GM18909 (cell line): Measurements from ENCODE around the gene IFITM10.

Experiments
- ATAC-seq: cut with Tn5 transposase; IDR thresholded peaks from one replicate; pipeline ENCODE4 v1.9.1; 2021; ENCODE audit warnings: mild to moderate bottlenecking; ENCODE audit not compliant: unreplicated experiment, poor library complexity

IFITM10 gene

DNA sequence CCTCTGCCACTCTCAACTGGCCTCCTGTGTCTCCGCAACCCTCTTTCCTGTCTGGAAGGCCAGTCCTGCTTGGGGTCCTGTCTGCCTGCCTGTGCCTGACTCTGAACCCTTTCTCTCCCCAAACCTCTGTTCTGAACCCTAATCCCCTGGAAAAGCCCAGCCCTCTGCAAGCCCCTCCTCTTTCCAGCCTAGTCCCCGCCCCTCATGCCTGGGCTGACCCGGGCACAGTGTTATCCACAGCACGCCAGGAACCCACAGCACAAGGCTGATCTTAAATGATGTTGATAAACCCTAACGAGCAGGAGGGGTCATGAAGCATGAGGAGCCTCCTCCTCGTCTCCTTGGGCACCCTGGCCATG lies at the start of gene IFITM10:
TSS of gene IFITM10 (minus strand) at position 115 of the 359 bp plus-strand sequence. CDS start 153 bp downstream, outside the sequence.
- ATAC-seq = no peak

DNA sequence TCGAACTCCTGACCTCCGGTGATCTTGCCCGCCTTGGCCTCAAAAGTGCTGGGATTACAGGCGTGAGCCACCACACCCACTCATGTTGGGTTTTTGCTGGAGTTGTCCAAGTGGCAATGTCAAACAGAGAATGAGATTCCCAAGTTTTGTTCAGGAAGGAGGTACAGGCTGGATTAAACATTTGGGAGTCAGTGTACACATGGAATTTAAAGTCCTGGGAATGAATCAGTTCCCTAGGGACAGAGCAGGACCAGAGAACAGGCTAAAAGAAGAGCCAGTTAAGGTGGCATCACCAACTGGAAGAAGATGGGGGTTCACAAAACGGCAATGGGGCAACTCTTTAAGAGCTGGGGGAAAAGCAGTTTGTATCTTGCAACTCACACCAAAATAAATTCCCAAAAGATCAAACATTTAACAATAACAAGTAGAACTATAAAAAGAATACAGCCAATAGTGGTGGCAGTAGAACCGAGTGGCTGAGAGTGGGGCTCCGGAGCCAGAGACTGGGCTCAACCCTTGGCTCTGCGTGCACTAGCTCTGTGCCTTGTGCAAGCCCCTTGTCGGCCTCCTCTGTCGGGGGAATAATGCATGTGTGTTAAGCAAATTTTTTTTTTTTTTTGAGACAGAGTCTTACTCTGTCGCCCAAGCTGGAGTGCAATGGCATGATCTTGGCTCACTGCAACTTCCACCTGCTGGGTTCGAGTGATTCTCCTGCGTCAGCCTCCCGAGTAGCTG lies 47.2 kb upstream of the IFITM10 start:
- no peak for ATAC-seq

DNA sequence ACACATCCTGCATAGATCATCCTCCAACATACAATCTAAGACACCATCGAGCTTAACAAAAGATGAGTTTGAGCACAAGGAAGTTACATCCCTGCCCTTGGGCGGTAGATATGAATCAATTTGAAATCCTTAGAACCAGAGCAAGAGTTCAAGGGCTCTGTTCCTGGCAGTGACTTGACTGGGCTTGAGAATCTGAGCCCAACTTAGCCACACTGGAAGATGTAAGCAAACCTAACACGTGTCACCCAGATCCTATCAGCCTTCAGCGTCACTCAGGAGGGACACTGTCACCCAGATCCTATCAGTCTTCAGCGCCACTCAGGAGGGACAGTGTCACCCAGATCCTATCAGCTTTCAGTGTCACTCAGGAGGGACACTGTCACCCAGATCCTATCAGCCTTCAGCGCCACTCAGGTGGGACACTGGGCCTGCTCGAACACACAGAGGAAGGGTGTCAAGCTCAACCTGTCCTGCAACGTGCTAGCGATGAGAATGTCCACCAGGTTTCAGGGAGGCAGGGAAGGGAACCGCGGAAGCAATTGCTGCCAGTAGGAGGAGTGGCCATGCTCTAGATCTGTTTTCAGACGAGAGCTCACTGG lies 46.1 kb upstream of the IFITM10 start:
- no peak for ATAC-seq

DNA sequence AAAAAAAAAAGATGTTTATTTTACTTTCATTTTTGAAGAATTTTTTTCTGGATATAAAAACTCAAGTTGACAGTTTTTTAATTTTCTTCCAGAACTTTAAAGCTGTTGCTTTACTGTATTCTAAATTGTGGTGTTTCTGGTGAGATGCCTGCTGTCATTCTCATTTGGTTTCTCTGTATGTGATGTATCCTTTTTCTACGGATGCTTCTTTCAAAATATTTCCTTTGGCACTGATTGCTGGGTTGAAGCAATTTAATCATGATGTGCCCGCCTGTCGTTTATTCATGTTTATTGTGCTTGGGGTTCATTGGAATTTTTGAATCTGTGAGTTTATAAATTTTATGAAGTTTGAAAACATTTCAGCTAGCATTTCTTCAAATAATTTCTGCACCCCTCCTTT lies 42.7 kb upstream of the IFITM10 start:
- no peak for ATAC-seq

DNA sequence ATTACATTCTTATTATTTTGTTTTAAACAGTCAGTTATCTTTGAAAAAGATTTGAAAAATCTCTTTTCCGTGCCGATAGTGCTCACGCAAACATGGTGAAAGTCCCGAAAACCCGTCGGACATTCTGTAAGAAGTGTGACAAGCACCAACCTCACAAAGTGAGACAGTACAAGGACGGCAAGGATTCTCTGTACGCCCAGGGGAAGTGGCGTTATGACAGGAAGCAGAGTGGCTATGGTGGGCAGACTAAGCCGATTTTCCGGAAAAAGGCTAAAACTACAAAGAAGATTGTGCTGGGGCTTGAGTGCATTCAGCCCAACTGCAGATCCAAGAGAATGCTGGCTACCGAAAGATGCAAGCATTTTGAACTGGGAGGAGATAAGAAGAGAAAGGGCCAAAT lies 42.1 kb upstream of the IFITM10 start:
- no peak for ATAC-seq

DNA sequence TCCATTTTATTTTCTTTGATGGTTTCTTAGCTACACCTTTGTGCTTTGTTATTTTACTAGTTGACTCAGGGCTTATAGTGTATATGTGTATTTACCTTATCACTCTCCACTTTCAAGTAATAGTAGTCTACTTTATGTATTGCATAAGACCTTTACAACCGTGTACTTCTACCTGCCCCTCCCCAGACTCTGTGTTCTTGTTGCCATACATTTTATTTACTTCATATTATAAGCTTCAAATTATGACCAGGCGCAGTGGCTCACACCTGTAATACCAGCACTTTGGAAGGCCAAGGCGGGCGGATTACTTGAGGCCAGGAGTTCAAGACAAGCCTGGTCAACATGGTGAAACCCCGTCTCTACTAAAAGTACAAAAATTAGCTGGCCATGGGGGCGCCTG lies 41.5 kb upstream of the IFITM10 start:
- no peak for ATAC-seq

DNA sequence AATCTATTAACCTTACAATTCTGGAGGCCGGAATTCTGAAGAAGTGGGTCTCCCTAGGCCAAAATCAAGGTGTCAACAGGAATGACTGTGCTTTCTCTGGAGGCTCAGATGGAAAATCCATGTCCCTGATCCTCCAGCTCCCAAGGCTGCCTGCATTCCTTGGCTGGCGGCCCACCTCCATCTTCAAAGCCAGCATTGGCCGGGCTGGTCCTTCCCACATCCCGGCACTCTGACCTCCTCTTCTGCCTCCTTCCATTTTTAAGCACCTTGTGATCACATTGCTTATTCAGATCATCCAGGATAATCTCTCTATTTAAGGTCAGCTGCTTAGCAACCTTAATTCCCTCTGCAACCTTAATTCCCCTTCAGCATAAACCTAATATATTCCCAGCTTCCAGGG lies 36.1 kb upstream of the IFITM10 start:
- ATAC-seq = no peak

DNA sequence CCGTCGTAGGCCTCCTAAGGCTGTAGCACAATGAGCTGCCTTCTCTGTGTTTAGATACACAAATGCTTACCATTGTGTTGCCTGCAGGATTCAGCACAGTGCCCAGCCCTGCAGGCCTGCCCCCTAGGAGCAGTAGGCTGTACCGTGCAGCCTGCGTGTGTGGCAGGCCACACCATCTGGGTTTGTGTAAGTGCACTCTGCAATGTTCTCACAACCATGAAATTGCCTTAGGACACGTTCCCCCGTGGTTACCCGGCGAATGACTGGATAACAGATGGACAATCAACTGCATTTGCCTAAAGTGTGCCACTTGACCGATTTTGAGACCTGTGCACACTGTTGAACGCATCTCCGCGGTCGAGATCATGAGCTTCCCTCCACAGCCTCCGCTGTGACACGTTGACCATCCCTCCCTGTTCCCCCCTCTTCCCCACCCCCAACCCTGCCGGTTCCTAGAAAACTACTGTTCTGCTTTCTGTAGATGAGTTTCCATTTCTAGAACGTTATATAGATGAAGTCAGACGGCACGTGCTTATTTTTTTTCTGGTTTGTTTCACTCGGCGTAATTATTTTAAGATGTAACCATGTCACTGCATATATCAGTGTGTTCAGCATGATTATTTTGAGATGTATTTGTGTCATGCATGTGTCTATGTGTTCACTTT lies 35.5 kb upstream of the IFITM10 start:
- ATAC-seq = no peak

DNA sequence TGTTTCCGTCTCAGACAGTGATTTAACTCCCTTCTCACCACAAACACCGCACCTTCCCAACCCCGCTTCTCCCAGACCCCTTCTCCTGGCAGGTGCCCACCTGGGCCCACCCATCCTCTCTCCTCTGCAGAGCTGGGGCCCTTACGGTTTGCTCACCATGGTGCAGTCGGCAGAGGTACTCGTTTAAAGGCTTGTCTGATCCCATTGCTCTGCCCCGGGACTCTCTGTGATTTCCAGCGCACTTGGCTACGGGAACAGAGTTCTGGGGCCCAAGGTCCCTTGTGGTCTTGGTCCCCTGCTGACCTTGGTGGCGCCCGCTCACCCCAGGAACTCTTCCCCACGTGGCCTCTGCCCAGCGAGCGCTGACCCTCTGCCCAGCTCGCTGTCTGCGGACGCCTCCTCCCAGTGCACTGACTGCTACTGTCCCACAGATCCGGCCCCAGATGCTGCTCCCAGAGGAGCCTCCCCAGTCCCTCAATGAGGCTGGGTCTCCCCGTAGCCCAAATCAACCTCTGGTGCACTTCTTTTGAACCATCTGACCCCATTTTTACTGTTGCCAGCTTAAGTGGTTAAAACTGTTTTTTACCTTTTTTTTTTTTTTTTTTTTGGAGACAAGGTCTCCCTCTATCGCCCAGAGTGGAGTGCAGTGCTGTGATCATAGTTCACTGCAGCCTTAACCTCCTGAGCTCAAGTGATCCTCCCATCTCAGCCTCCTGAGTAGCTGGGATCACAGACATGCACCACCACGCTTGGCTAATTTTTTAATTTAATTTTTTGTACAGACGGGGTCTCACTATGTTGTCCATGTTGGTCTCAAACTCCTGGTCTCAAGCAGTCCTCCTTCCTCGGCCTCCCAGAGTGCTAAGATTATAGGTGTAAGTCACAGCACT lies 34.6 kb upstream of the IFITM10 start:
- no peak for ATAC-seq

DNA sequence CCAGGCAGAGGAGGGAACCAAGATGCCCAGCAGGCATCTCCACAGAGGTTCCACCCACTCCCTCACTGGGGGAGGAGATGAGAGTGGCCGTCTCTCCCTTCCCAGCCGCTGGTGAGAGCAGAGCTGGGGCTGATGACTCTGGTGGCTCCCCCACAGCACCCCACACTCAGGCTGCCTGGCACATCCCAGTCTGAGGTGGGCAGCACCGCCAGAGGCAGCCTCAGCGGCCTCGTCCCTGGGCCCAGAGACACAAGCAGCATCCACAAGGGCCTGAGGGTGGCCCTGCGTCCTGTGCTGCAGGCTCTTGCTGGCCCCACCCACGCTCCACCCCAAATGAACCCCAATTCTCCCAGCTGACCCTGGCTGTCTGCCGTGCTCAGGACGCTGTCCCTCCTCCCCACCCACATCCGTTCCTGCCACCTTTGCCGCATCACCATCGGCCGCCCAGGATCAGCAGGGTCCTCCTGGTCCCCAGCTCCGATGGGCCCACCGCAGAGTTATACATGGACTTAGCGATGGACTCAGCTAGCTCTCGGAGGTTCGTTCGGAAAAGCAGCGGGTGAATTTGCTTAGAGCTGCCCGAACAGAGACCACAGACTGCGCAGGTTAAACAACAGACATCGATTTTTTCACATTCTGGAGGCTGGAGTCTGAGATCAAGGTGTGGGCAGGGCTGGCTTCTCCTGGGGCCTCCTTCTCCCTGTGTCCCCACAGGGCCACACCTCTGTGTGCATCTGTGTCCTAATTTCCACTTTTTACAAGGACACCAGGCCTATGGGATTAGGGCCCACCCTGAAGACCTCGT lies 33.5 kb upstream of the IFITM10 start:
- no peak for ATAC-seq

DNA sequence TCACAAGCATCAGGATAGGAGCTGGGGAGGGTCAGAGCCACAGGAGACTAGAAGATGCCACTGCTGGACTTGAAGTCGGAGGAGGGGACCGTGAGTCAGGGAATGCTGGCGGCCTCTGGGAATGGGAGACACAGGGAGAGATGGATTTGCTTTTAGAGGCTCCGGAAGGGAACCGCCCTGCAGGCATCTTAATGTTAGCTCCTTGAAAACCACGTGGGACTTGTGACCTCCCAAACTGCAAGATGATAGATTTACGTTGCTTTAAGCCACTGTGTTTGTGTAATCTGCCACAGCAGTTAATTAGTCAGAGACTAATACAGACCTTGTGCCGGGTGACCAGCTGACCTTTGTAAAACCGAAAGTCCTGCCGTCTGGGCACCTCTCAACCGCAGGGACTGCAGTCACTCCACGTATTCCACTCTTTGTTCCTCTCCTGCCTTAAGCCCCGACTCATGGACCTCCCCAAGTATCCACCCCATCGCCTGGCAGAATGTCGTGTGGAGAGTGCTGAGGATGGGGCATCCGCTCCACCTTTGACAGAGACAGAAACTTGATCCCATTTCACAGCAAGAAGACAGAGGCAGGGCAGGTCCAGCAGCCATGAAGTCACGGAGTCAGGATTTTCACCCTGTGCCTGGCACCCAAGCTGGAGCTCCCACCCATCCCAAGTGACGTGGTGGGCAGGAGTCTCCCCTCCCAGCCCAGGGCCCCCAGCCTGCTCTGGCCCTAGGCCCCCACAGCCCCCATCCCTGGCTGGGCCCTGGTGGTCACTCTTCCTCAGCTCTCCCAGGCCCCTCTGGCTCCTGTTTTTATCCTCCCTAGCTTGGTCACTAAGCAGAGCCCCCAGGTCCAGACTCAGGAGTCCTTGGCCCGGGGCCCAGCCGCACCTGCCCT lies 32.7 kb upstream of the IFITM10 start:
- no peak for ATAC-seq

DNA sequence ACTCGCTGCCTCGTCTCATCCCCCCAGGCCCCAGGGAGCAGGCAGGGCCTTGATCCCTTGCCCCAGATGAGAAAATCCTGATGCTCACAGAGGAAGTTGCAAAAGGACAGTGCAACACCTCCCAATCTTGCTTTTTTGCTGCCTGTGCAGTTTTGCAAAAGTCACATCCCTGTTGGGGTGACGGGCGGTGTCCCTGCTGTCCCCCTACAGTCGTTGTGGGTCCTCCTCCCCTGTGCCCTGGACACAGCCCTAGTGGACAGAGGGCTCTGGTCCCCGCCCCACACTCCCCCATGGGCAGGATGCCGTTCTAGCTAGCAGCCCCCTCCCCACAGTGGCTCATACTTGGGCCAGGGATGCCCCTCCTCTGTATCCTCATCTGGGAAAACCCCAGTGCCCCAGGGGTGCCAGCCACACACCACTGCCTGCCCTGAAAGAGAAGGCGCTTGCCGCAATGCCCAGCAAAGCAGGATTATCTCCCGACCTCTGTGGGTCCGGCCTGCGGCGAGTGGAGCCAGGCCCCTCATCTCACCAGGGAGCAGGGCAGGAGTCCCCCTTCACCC lies 31.7 kb upstream of the IFITM10 start:
- no peak for ATAC-seq

DNA sequence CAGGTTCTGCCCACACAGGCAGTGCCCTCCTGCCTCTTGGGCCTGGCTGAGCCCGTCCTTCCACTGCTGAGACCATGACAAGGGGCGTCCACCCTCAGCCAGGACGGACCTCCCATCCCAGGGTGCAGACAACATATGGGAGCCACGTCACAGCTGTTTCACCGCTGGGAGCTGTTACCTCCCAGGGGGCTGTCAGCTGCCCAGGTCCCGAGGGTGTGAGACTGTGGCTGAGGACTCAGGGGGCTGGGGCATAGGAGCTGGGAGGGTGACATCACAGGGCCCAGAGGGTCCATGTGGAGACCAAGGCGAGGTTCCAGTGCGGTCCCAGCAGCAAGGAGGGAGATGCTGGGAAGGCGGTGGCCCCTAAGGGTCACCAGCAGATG lies 31.2 kb upstream of the IFITM10 start:
- no peak for ATAC-seq

DNA sequence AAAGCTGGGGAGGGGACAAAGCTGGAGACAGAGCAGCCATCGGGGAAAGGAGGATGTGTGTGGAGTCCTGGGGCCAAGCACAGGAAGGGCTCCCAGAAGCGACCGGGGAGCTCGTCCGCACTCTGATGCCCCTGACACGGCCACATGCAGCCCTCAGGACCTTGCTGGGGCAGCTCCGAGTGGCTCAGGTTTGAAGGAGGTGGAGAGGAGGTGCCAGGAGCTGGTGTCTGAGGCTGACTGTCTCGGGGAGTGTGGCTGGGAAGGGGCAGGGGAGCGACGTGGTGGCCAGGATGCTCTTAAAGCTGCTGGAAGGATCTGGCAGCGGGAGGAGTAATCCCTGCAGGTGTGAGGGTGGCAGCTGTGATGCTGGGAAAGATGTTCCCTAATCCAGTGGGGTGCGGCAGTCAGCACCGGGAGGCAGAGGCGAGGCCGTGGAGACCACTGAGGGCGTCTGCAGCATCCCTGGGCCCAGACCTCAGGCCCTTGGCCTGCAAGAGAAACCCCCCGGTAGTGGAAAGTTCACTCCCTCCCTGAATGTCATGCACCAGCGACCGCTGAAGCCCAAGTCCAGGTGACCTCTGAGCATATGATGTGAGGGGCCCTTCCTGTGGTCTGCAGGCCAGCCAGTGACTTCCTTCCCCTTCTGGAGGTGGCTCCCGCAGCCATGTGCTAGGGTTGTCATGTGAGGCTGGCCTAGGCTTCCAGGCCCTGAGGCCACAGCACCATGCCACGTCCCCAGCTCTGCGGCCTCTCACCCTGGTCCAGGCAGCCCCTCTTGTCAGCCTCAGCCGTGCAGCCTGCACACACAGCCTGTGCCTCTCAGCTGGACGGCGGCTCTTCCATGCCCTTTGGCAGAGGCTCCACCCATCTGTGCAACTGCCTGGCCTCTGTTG lies 30.6 kb upstream of the IFITM10 start:
- no peak for ATAC-seq

DNA sequence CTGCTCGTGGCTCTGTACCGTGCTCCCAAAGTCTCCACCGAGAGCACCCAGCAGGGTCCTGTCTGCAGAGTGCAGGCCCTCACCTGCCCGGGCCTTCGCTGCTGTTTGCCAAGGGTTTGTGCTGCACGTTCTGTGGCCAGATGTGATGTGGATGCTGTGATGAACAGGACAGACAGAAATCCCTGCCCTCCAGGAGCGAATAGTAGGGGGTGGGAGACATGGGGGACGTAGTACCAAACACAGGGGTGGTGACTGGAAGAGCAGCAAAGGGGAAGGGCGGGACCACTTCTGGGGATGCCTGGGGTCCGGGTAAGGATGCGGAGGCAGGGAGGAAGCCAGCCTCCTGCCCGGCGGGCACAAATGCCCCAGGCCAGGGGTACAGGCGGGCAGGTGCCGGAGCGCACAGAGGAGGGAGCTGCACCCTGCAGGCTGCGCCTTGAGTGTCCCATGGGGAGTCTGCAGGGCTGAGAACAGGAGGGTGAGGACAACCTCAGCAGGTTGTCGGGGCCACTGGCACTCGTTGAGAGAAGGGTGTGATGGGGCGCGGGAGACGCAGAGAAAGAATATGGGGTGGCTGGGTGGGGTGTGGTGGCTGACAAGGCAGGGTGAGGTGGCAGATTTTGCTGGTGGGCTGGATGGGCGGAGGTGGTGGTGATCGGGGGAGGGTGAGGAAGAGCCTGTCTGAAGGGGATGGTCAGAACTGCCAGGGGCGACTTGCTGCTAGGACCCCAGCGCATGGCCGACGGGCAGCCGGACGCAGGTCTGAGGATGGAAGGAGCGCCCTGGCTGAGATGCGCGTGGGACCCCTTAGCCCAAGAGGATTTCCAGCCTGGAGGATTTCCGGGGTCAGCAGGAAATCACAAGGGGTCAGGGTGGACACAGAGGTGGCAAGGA lies 29.7 kb upstream of the IFITM10 start:
- no peak for ATAC-seq

DNA sequence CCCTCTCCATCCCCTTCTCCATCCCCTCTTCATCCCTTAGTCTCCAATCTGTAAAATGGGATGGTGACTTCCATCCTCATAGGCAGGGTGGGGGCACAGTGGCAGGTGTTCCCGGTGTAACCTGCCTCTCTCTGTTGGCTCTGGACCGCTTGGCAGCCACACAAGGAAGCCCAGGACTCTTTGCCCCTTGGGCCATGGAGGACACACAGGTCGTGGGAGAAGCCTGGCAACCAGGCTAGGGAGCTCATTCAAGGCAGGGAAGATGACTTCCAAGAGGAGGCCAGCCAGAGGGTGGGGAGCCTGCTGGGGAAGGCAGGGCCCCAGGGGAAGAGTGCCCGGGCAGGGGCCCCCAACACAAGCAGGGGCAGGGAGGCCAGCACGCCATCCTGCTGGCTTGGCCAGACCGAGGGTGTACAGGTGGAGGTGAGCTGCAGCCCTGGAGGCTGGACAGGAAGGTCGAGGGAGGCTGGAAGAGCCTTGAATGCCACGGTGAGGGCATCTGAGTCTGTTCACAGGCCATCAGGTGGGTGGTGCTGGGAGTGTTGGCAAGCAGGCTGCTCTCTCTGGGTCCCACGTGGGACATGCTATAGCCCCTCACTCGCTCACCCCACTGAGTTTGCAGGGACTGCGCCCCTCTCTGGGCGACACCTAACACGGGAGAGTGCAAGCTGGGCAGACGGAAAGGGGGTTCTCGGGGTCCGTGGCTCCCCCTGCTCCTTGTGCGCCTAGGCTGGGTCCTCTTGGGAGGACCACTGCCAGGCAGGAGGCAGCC lies 28.8 kb upstream of the IFITM10 start:
- ATAC-seq = no peak
